Fibroblast of the aortic adventitia (primary cell): Measurements from ENCODE around the gene EMC8. TPM values are rescaled to one million over a fixed set of nuclear protein-coding genes. Genes with fewer than 3 reads are reported as not detected.

Experiments used
- DNase-seq: peaks from one replicate; pipeline ENCODE4 v3.0.0-alpha.2; 2010; ENCODE audit warnings: low read depth
- H3K4me3 ChIP-seq: 2 replicates; pipeline ENCODE4 v1.5.1; 2011; ENCODE audit warnings: low read depth, mild to moderate bottlenecking, control low read depth, low read length, moderate library complexity
- CTCF ChIP-seq: IDR thresholded peaks from 2 replicates; pipeline ENCODE4 v1.5.1; 2011; ENCODE audit warnings: mild to moderate bottlenecking, low read length, control low read depth, inconsistent platforms; ENCODE audit not compliant: insufficient read depth
- total RNA-seq: library from RNA; depleted of rRNA; stranded (reverse); fragments of >200 nt; gene quantifications from 2 replicates; pipeline ENCODE4 v1.2.3, GENCODE V29; 2012; ENCODE audit warnings: low replicate concordance

The EMC8 gene
- total RNA-seq, 1 donor, result 23.8 TPM

- no peak overlapping the region for H3K4me3 ChIP-seq
- TF ChIP-seq CTCF, result no peak
- no peak for DNase-seq
Measured at GRCh38 chr16:85765767-85766166, 33.6 kb downstream of the EMC8 start.

- DNase-seq, result no peak
- no peak for TF ChIP-seq CTCF
- no peak overlapping the region for H3K4me3 ChIP-seq
Measured at GRCh38 chr16:85765211-85765610, 34.1 kb downstream of the EMC8 start.

- H3K4me3 ChIP-seq, result no peak overlapping the region
- TF ChIP-seq CTCF, result no peak
- DNase-seq, result no peak
Measured at GRCh38 chr16:85763616-85764015, 35.7 kb downstream of the EMC8 start.

GRCh38 chr16:85762970-85763369, 36.4 kb downstream of the EMC8 start:
- no peak for DNase-seq
- TF ChIP-seq CTCF, result no peak

GRCh38 chr16:85761861-85762260, 37.5 kb downstream of the EMC8 start:
- DNase-seq, result no peak
- TF ChIP-seq CTCF, result no peak
- H3K4me3 ChIP-seq, result no peak overlapping the region

More at GRCh38 chr16:85762970-85763369, 36.4 kb downstream of the EMC8 start:
- H3K4me3 ChIP-seq, result no peak overlapping the region

GRCh38 chr16:85759631-85760419, 39.5 kb downstream of the EMC8 start:
- TF ChIP-seq CTCF, result peak; percentile 35
- H3K4me3 ChIP-seq, result no peak overlapping the region
- DNase-seq, result no peak

- no peak for TF ChIP-seq CTCF
- no peak for DNase-seq
- H3K4me3 ChIP-seq, result no peak overlapping the region
Measured at GRCh38 chr16:85759136-85759535, 40.2 kb downstream of the EMC8 start.
